Fibroblast of mammary gland (primary cell): ENCODE results near the gene AGBL4.

ENCODE experiments used
- DNase-seq: peaks from one replicate; pipeline ENCODE4 v3.0.0-alpha.2; 2010; ENCODE audit warnings: low read depth
- H3K4me3 ChIP-seq: 2 replicates; pipeline ENCODE4 v1.5.1; 2011; ENCODE audit warnings: low read depth, mild to moderate bottlenecking, low read length, moderate library complexity; ENCODE audit not compliant: control insufficient read depth
- TF ChIP-seq, protein P1 (sequence below): conservative IDR thresholded peaks from 2 replicates; pipeline ENCODE4 v1.5.1; 2011; ENCODE audit warnings: low read depth, low read length, inconsistent platforms; ENCODE audit not compliant: control insufficient read depth, insufficient read depth

AGBL4 gene

GRCh38 chr1:48611841-48612240 is 1411.9 kb downstream of the AGBL4 start:
- no peak overlapping the region for H3K4me3 ChIP-seq
- no peak for DNase-seq
- TF ChIP-seq, protein P1, sequence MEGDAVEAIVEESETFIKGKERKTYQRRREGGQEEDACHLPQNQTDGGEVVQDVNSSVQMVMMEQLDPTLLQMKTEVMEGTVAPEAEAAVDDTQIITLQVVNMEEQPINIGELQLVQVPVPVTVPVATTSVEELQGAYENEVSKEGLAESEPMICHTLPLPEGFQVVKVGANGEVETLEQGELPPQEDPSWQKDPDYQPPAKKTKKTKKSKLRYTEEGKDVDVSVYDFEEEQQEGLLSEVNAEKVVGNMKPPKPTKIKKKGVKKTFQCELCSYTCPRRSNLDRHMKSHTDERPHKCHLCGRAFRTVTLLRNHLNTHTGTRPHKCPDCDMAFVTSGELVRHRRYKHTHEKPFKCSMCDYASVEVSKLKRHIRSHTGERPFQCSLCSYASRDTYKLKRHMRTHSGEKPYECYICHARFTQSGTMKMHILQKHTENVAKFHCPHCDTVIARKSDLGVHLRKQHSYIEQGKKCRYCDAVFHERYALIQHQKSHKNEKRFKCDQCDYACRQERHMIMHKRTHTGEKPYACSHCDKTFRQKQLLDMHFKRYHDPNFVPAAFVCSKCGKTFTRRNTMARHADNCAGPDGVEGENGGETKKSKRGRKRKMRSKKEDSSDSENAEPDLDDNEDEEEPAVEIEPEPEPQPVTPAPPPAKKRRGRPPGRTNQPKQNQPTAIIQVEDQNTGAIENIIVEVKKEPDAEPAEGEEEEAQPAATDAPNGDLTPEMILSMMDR = no peak

DNA sequence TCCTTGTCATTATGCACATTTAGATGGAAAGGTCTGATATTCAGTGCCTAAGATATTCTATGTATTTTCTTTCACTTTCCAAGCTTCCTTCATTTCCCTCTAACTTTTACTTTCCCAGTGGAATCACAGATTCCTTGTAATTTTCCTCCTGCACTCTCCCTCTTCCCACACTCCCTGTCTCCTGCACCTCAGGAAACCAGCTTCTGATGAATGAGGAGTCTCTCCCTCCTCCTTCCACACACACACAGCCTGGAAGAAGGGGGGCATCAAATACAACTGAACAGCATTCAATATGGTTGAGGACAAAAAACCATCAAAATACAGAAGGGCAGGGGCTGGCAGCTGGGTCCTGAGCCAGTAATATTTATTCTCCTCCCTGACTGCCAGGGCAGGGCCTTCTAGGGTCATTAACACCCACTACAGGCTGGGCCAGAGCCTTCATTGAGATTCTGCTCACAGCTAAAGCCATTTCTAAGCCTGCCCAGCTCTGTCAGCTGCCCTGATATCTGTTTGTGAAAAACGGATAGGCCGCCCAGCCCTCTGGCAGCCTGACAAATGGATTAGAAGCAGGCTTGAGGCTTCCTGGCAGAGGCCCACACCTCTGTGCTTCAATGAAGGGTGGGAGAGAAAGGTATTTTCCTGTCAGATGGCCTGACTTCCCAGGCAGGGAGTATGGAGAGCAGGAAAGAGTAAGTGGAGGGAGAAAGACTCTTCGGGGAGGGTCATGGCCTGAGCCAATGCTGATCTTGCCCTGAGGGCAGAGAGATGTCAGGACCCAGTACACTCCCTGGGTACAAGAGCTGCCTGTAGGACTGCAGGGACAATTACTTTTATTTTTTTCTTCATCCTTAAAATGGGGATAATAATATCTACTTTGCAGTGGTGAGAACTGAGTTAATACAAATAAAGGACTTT is 1412.9 kb downstream of the AGBL4 start:
- DNase-seq = no peak
- TF ChIP-seq, protein P1 = no peak
- H3K4me3 ChIP-seq = no peak overlapping the region

DNA sequence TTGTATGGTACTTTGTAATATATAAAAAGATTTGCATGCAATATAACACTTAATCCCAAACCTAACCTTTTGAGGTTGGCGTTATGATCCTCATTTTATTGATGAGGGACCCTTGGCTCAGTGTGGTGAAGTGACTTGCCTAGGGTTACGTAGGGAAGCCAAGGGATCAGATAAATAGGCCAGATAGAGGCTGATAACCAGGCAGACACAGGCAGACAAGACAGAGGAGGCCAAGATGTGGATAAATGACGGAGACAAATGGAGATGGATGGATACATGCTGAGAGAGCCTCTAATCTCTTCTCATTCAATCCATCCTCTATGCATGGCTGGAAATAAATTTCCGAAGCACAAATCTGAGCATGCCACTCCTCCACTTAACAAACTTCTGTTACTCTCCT is 1414.9 kb downstream of the AGBL4 start:
- no peak for DNase-seq
- H3K4me3 ChIP-seq = no peak overlapping the region
- TF ChIP-seq, protein P1 = no peak

DNA sequence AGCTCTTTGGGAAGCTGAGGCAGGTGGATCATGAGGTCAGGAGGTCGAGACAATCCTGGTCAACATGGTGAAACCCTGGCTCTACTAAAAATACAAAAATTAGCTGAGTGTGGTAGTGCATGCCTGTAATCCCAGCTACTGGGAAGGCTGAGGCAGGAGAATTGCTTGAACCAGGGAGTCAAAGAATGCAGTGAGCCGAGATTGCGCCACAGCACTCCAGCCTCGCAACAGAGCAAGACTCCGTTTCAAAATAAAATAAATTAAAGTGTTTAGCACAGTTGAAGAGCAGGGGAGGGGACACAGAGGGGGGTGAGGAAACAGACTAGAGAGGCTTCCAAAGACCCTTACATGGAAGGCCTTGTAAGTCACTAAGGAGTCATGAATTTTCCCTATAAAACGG is 1420.5 kb downstream of the AGBL4 start:
- TF ChIP-seq, protein P1 = no peak
- DNase-seq = no peak
- H3K4me3 ChIP-seq = no peak overlapping the region

GRCh38 chr1:48602349-48602748 is 1421.4 kb downstream of the AGBL4 start:
- TF ChIP-seq, protein P1 = no peak
- no peak for DNase-seq
- H3K4me3 ChIP-seq = no peak overlapping the region

- no peak for DNase-seq
- H3K4me3 ChIP-seq = no peak overlapping the region
- TF ChIP-seq, protein P1 = no peak
Measured at GRCh38 chr1:48600182-48600581, 1423.6 kb downstream of the AGBL4 start.
